CD4-positive, alpha-beta T cell treated with Interleukin-15 for 4 hours (primary cell): Measurements from ENCODE around the gene TRIOBP.
"Not testable (repeated sequence)": the region's sequence is repeated elsewhere in the genome, so short reads cannot be mapped to it uniquely, and the experiment has no call there.

Experiments
- DNase-seq: peaks from one replicate; pipeline ENCODE4 v3.0.0-alpha.2; 2020; ENCODE audit warnings: low spot score

The TRIOBP gene

GRCh38 chr22:37690407-37690806 is 6.4 kb upstream of the TRIOBP start:
- no peak for DNase-seq

- DNase-seq: no peak
Observed at GRCh38 chr22:37690901-37691504, 5.8 kb upstream of the TRIOBP start.

GRCh38 chr22:37692627-37693285 is 4.1 kb upstream of the TRIOBP start:
- no peak for DNase-seq

GRCh38 chr22:37694131-37694530 is 2.7 kb upstream of the TRIOBP start:
- DNase-seq: not testable (repeated sequence)

- DNase-seq: not testable (repeated sequence)
Observed at GRCh38 chr22:37696260-37696656, 590 bp upstream of the TRIOBP start.

- no peak for DNase-seq
Observed at GRCh38 chr22:37697538-37697835, 639 bp downstream of the TRIOBP start.

GRCh38 chr22:37701141-37701786 is 4.4 kb downstream of the TRIOBP start:
- DNase-seq: no peak

GRCh38 chr22:37703906-37704305 is 7.1 kb downstream of the TRIOBP start:
- DNase-seq: no peak

- DNase-seq: no peak
Observed at GRCh38 chr22:37704645-37705044, 7.8 kb downstream of the TRIOBP start.

- no peak for DNase-seq
Observed at GRCh38 chr22:37705205-37705604, 8.4 kb downstream of the TRIOBP start.

GRCh38 chr22:37708580-37709444 is 12.0 kb downstream of the TRIOBP start:
- no peak for DNase-seq

GRCh38 chr22:37709445-37709765 is 12.6 kb downstream of the TRIOBP start:
- no peak for DNase-seq

- no peak for DNase-seq
Observed at GRCh38 chr22:37710675-37711074, 13.8 kb downstream of the TRIOBP start.

GRCh38 chr22:37711490-37711889 is 14.6 kb downstream of the TRIOBP start:
- no peak for DNase-seq

- DNase-seq: no peak
Observed at GRCh38 chr22:37713761-37714160, 16.9 kb downstream of the TRIOBP start.

GRCh38 chr22:37714634-37715033 is 17.8 kb downstream of the TRIOBP start:
- DNase-seq: no peak

GRCh38 chr22:37715760-37716159 is 18.9 kb downstream of the TRIOBP start:
- no peak for DNase-seq

- DNase-seq: no peak
Observed at GRCh38 chr22:37716708-37717107, 19.9 kb downstream of the TRIOBP start.

GRCh38 chr22:37717235-37717634 is 20.4 kb downstream of the TRIOBP start:
- not testable (repeated sequence) for DNase-seq

GRCh38 chr22:37717746-37718305 is 21.0 kb downstream of the TRIOBP start:
- not testable (repeated sequence) for DNase-seq

GRCh38 chr22:37725551-37726240 is 28.8 kb downstream of the TRIOBP start:
- no peak for DNase-seq
